Upper lobe of left lung (tissue), 6 donors: Measurements from ENCODE around the gene BSN. TPM values are rescaled to one million over a fixed set of nuclear protein-coding genes. Genes with fewer than 3 reads are reported as not detected.

Source experiments
- ATAC-seq, 2 donors: fragments of 200-7000 bp; cut with Tn5 transposase; one replicate each; pipeline ENCODE4 v1.9.1; 2022; ENCODE audit warnings: mild to moderate bottlenecking in 2 of 2, moderate library complexity in 2 of 2; ENCODE audit not compliant: low FRiP score in 2 of 2
- DNase-seq, 2 donors: peaks; one replicate each; pipeline ENCODE4 v3.0.0-alpha.2; 2019 to 2020
- H3K27ac ChIP-seq, 4 donors: fragments of 200-600 bp; sonication (generic); one replicate each; pipeline ENCODE4 v1.5.1; 2016 to 2019
- H3K27me3 ChIP-seq, 4 donors: fragments of 200-600 bp; sonication (generic); one replicate each; pipeline ENCODE4 v1.5.1; 2017 to 2019
- H3K36me3 ChIP-seq, 4 donors: fragments of 200-600 bp; sonication (generic); one replicate each; pipeline ENCODE4 v1.5.1; 2016 to 2019
- H3K4me1 ChIP-seq, 4 donors: fragments of 200-600 bp; sonication (generic); one replicate each; pipeline ENCODE4 v1.5.1; 2018 to 2019
- H3K4me3 ChIP-seq, 4 donors: fragments of 200-600 bp; sonication (generic); one replicate each; pipeline ENCODE4 v1.5.1; 2017 to 2019; ENCODE audit warnings: mild to moderate bottlenecking in 2 of 4, moderate library complexity in 1 of 4
- H3K9me3 ChIP-seq, 4 donors: fragments of 200-600 bp; sonication (generic); one replicate each; pipeline ENCODE4 v1.5.1; 2018 to 2019
- CTCF ChIP-seq, 6 experiments: fragments of 450-650 bp in 4 of 6; fragments of 200-600 bp in 2 of 6; sonication (generic) in 2 of 6; IDR thresholded peaks; one replicate each; pipeline ENCODE4 v1.5.1; 2016 to 2019; ENCODE audit warnings: antibody characterized with exemption in 6 of 6
- EP300 ChIP-seq, 4 donors: sonication (generic); formaldehyde crosslinking; IDR thresholded peaks; one replicate each; pipeline ENCODE4 v1.5.1; 2017; ENCODE audit warnings: antibody characterized with exemption in 4 of 4, control low read depth in 2 of 4
- POLR2A ChIP-seq, 4 donors: fragments of 450-650 bp; IDR thresholded peaks; one replicate each; pipeline ENCODE4 v1.5.1; 2016 to 2017; ENCODE audit warnings: antibody characterized with exemption in 4 of 4, mild to moderate bottlenecking in 2 of 4
- POLR2AphosphoS5 ChIP-seq, 2 donors: sonication (generic); formaldehyde crosslinking; IDR thresholded peaks; one replicate each; pipeline ENCODE4 v1.5.1; 2017; ENCODE audit warnings: antibody characterized with exemption in 2 of 2
- WGBS, 2 donors: methylation state at CpG; one replicate each; pipeline ENCODE4 v1.1.5; 2017 to 2018; 5-methylcytosine and 5-hydroxymethylcytosine counted together
- total RNA-seq, 6 donors: library from RNA; depleted of rRNA in 4 of 6; stranded (reverse); fragments of >200 nt in 4 of 6; gene quantifications; one replicate each; pipeline versions ENCODE4 v1.1.0 to v1.2.1, GENCODE V29; 2016 to 2021
- donor health status: DM: no; HTN: no; CAD: no; lungs with moderate emphysema.
- donor health status: DM: no; HTN: yes; CAD: no; lungs with severe emphysema.

BSN gene
- total RNA-seq, 6 donors from 2014 or later, result 0.39 to 1.1 (median 0.72) TPM

- no peak overlapping the region for H3K27ac ChIP-seq
- peaks cover 0 to 4% (median 0%) of the 10 kb centered on the region in 4 donors for H3K4me1 ChIP-seq
- no peak for DNase-seq
- WGBS, 2 donors, result 88 to 91% methylated on average over 9 of the region's 9 CpGs
- H3K9me3 ChIP-seq, result no peaks in the 10 kb centered on the region
- TF ChIP-seq POLR2AphosphoS5 (IDR thresholded peaks at IDR 0.05) (no peak), EP300 (IDR thresholded peaks at IDR 0.05) (no peak), POLR2A (IDR thresholded peaks at IDR 0.05) (no peak), CTCF (IDR thresholded peaks at IDR 0.05) (no peak)
- H3K27me3 ChIP-seq, result no peaks in the 10 kb centered on the region
- peaks cover 7 to 38% (median 31%) of the 10 kb centered on the region in 4 donors for H3K36me3 ChIP-seq
- ATAC-seq, result no peak
- no peak overlapping the region for H3K4me3 ChIP-seq
Observed at GRCh38 chr3:49533786-49534519, 20.3 kb upstream of the BSN start.

DNA sequence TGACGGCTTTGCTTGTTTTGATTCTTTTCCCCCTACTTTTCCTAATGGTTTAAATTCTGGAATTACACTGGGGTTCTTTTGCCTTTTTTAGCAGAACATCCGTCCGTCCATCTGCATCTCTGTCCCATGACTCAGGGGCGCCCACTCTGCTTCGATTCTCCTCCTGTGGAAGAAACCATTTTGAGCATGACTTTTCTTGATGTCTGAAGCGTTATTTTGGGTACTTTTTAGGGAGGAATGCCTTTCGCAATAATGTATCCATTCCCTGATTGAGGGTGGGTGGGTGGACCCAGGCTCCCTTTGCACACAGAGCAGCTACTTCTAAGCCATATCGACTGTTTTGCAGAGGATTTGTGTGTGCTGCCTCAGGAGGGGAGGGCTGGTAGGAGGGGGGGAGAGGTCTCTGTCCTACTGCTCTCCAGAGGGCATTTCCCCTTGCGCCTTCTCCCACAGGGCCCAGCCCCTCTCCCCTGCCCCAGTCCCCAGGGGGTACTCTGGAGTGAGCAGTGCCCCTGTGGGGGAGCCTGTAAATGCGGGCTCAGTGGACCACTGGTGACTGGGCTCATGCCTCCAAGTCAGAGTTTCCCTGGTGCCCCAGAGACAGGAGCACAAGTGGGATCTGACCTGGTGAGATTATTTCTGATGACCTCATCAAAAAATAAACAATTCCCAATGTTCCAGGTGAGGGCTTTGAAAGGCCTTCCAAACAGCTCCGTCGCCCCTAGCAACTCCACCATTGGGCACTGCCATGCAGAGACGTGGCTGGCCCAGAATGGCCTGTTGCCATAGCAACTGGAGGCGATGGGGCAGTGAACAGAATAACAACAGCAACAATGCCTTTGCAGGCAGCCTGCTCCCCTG, 19.5 kb upstream of the BSN start:
- H3K36me3 ChIP-seq, result peaks cover 7 to 38% (median 31%) of the 10 kb centered on the region in 4 donors
- H3K4me1 ChIP-seq, result peaks cover 2 to 5% (median 4%) of the 10 kb centered on the region in 4 donors
- DNase-seq (no peak), ATAC-seq (no peak)
- TF ChIP-seq CTCF (IDR thresholded peaks at IDR 0.05) (no peak), POLR2AphosphoS5 (IDR thresholded peaks at IDR 0.05) (no peak), POLR2A (IDR thresholded peaks at IDR 0.05) (no peak), EP300 (IDR thresholded peaks at IDR 0.05) (no peak)
- no peaks in the 10 kb centered on the region for H3K9me3 ChIP-seq
- H3K27me3 ChIP-seq, result no peaks in the 10 kb centered on the region
- WGBS, 2 donors, result 78 to 81% methylated on average over 10 to 14 of the region's 14 CpGs
- H3K4me3 ChIP-seq, result no peak overlapping the region
- peak overlapping the region in 1 of 4 donors; percentile 33 for H3K27ac ChIP-seq

DNA sequence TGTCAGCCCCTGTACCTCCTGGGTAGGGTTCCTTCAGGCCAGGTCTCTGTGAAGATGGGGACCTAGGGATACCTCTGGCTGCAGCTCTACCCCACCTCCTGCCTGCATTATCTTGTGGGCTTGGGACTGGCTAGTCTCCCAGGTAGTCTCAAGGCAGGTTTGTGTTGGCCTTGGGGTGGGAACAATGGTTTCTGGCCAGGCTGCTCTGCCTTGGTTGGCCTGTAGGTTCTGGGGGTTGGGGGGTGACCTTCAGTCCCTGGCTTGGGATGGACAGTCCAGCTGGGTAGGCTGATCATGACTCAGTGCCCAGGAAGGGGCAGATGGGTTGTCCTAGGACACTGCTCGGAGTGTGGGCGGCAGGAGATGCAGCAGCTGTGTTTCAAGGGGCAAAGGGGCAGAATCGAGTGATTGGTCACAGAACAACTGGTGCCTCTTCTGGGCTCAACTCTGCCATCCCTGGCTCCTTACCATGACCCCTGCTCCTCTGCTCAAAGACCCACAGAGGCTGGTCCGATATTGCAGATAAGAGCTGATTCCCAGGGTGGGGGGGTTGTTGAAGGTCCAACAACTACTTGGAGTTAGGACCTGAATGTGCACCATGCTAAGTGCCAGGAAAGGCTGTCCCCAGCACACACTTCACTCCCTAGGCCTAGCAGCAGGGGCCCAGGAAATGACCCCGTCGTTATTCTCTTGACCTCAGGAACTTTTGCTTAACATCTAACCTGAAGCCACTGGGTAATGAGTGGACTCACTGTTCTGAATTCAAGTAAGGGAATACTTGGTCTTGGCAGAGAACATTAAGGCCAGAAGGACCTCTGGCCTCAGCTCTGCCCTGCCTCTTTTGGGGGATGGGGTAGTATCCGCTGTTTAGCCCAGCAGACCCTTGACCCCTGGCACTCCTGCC, 18.1 kb upstream of the BSN start:
- no peak for TF ChIP-seq CTCF (IDR thresholded peaks at IDR 0.05)
- no peaks in the 10 kb centered on the region for H3K27me3 ChIP-seq
- DNase-seq (no peak), ATAC-seq (no peak)
- no peaks in the 10 kb centered on the region for H3K9me3 ChIP-seq
- H3K27ac ChIP-seq, result no peak overlapping the region
- 56 to 80% methylated on average over 3 to 7 of the region's 7 CpGs for WGBS, 2 donors
- H3K4me1 ChIP-seq, result peaks cover 6 to 13% (median 11%) of the 10 kb centered on the region in 4 donors
- H3K36me3 ChIP-seq, result peaks cover 7 to 30% (median 24%) of the 10 kb centered on the region in 4 donors
- no peak overlapping the region for H3K4me3 ChIP-seq

- Histone ChIP-seq H3K27me3 (no peaks in the 10 kb centered on the region), H3K27ac (no peak overlapping the region), H3K36me3 (peaks cover 7 to 22% (median 16%) of the 10 kb centered on the region in 4 donors), H3K9me3 (no peaks in the 10 kb centered on the region), H3K4me1 (peaks cover 6 to 13% (median 11%) of the 10 kb centered on the region in 4 donors), H3K4me3 (no peak overlapping the region)
- ATAC-seq (no peak), DNase-seq (peak in 1 of 2 donors; percentile 53)
- 86 to 91% methylated on average over 16 of the region's 16 CpGs for WGBS, 2 donors
- TF ChIP-seq POLR2AphosphoS5 (IDR thresholded peaks at IDR 0.05) (no peak), EP300 (IDR thresholded peaks at IDR 0.05) (no peak), CTCF (IDR thresholded peaks at IDR 0.05) (no peak), POLR2A (IDR thresholded peaks at IDR 0.05) (no peak)
Observed at GRCh38 chr3:49536875-49537533, 17.3 kb upstream of the BSN start.
